ENCODE measurements around the gene PDAP1.
A peak's percentile ranks its signal among the peaks of the same experiment; 100 is the strongest.
"Not testable (repeated sequence)": the region's sequence is repeated elsewhere in the genome, so short reads cannot be mapped to it uniquely, and the experiment has no call there.

Gene PDAP1, protein sequence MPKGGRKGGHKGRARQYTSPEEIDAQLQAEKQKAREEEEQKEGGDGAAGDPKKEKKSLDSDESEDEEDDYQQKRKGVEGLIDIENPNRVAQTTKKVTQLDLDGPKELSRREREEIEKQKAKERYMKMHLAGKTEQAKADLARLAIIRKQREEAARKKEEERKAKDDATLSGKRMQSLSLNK

DNA sequence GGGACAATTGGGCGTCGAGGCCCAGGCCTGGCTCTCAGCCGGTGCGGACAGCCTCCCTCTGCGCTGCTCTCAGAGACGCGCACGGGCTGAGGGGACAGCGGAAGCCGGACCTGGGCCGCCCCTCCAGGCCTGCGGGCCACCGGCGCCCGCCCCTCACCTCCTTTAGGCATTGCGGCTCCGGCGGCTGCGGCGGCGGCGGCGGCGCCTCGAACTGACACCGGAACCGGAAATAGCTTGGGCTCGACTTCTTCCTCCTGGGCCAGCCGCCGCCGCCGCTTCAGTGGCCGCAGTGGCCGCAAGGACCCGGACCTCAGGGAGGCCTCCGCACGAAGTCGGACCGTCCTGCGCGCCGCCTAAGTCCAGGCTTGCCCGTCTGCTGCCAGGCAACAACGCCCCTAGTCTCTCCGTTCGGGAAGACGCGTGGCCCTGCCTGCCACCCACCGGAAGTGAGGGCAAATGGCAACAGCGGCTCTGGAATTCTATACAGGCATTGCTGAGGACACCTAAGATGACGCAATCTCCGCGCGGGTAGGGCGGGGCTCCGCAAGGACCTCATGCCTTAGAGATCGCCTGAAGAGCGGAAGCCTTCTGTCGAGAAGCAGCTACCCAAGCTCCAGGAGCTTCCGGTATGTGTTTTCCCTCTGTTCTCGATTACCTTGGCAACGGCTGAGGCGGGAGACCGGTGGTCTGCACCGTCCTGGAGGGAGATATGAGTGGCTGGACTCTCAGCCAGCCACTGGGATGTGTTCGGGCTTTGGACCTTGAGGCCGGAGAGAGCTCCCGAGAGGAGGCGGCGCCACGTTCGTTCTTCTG lies at the start of gene PDAP1, which contains the start of gene BUD31:
TSS of gene PDAP1 (minus strand) at position 219 of the 813 bp plus-strand sequence. CDS start at position 170, 49 bp downstream.
TSS of gene BUD31 (plus strand) at position 591 of the 813 bp plus-strand sequence. CDS start 2,124 bp downstream, outside the sequence.
- peak; percentile 89 for DNase-seq

DNA sequence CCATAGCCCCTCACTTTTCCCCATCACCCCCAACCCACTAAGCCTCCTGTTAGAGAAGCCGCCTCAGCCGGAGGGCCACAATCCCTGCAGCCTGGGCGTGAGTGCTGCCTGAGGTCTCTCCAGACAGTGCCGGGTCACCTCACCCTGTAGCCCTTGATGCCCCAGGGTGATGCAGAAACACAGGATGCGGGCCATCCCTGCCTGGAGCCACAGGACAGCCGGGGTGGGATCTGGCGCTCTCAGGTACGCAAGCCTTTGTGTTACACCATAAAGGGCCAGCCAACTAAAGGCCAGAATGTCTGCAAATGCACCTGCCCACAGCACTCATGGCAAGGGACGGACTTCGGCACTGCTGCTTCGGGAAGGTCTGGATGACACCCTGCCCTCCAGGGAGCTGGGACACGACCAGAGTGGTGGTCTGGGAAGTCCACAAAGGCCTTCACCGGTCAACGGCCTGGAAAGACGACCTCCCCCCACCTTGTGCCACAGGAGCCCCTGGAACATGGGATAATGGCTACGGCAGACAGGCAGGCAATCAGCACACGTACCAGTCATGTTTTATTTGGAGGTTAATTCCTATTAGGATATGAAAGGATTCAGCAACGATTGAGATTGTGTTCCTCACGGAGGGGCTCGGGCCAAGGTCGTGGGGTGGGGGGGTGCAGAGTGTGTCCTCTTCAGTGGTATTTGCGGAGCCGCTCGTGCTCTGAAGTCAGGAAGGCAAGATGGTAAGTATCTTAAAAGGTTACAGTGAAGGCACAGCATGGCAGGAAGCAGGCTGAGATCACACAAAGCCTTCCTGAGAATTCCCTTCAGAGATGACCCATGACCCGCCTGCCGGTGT lies 49.5 kb upstream of the PDAP1 start:
- DNase-seq = no peak

GRCh38 chr7:99457050-99457649 lies 48.8 kb upstream of the PDAP1 start:
- DNase-seq = no peak

GRCh38 chr7:99456288-99456687 lies 47.9 kb upstream of the PDAP1 start:
- DNase-seq = no peak

GRCh38 chr7:99455874-99456273 lies 47.5 kb upstream of the PDAP1 start:
- DNase-seq = no peak

DNA sequence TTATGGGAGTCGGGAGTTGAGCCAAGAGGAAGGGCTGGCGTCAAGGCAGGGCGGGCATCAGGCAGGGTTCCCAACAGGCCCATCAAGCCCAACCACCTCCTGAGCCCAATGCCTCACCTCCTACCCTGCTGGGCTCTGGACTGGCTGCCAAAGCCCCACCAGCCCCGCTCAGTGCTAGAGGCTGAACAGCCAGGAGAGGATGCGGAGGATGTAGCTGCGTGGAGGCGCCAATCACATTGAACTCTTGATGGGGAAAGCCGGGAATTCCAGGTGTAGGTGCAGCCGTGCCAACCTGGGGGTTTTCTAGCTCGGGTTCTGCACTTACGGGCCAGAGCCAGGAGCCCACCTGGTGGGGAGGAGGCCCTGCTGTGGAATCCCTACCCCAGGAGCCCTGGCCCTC lies 44.7 kb upstream of the PDAP1 start:
- no peak for DNase-seq

GRCh38 chr7:99452541-99452940 lies 44.1 kb upstream of the PDAP1 start:
- no peak for DNase-seq

DNA sequence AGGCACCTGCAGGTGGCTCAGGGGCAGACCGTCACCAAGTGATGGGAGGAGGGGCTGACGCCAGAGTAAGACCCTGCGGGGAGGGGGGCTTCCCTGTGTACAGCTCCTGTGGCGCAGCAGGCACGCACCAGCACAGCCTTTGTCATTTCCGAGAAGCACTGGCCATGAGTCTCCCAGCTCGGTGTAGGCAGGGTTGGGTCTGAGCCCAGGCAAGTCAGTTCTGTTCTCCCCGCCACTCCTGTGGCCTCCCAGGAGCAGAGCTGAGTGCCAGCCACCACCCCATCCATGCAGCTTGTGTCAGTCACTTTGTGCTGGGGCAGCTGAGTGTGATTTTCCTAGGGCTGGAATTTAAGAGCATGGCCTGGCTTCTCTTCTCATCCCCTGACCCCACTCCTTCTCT lies 43.5 kb upstream of the PDAP1 start:
- DNase-seq = no peak

- no peak for DNase-seq
Measured at GRCh38 chr7:99449326-99449725, 40.9 kb upstream of the PDAP1 start.

GRCh38 chr7:99448855-99449254 lies 40.5 kb upstream of the PDAP1 start:
- no peak for DNase-seq

GRCh38 chr7:99447943-99448342 lies 39.5 kb upstream of the PDAP1 start:
- DNase-seq = no peak

DNA sequence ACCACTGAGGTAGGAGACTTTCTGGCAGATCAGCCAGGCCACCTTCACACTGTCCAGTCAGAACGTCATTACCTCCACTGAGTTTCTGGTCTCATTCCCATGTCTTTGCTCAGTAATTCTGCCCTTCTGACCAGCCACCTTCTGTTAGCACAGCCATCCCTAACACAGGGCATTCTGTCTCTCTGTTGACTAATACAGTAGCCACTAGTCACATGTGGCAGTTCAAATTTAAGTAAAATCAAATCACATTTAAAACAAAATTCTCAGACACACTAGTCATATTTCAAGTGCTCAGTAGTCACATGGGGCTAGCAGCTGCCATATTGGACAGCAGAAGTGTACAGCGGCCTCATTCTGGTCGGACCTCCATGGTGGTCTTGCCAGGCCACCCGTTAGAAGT lies 37.7 kb upstream of the PDAP1 start:
- no peak for DNase-seq

GRCh38 chr7:99440195-99440594 lies 31.8 kb upstream of the PDAP1 start:
- DNase-seq = no peak

GRCh38 chr7:99438573-99439480 lies 30.4 kb upstream of the PDAP1 start, which contains the start of the genes CPSF4 and PTCD1:
TSS of gene CPSF4 (plus strand) at chr7:99438943. CDS start at chr7:99439083, 140 bp downstream.
TSS of gene PTCD1 (minus strand) at chr7:99438798. CDS start at chr7:99435242, 3,556 bp downstream.
- peak; percentile 86 for DNase-seq

GRCh38 chr7:99437946-99438572 lies 29.7 kb upstream of the PDAP1 start:
- no peak for DNase-seq

DNA sequence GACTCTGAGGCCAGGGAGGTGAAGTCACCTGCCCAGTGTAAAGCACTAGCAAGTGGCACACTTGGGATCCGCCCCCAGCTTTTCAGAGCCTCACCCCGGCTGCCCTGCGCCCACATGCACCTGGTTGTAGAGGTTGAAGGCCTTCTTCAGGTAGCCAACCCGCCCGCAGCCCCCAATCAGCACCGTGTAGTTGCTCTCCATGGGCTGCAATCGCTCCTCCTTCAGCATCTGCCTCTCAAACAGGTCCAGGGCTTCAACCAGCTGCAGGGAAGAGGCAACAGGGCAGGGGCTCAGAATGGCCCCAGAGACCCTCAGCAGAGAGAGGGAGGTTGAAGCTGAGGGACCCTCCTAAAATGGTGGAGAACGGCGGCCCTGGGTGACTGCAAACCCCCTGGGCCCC lies 24.8 kb upstream of the PDAP1 start:
- no peak for DNase-seq

DNA sequence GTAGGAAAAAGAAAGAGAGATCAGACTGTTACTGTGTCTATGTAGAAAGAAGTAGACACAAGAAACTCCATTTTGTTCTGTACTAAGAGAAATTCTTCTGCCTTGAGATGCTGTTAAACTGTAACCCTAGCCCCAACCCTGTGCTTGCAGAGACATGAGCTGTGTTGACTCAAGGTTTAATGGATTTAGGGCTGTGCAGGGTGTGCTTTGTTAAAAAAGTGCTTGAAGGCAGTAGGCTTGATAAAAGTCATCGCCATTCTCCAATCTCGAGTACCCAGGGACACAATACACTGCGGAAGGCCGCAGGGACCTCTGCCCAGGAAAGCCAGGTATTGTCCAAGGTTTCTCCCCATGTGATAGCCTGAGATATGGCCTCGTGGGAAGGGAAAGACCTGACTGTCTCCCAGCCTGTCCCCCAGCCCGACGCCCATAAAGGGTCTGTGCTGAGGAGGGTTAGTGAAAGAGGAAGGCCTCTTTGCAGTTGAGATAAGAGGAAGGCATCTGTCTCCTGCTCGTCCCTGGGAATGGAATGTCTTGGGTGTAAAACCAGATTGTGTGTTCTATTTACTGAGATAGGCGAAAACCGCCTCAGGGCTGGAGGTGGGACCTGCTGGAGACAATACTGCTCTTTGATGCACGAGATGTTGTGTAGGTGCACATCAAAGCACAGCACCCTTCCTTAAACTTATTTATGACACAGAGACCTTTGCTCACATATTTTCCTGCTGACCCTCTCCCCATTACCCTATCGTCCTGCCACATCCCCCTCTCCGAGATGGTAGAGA lies 23.6 kb upstream of the PDAP1 start:
- not testable (repeated sequence) for DNase-seq

DNA sequence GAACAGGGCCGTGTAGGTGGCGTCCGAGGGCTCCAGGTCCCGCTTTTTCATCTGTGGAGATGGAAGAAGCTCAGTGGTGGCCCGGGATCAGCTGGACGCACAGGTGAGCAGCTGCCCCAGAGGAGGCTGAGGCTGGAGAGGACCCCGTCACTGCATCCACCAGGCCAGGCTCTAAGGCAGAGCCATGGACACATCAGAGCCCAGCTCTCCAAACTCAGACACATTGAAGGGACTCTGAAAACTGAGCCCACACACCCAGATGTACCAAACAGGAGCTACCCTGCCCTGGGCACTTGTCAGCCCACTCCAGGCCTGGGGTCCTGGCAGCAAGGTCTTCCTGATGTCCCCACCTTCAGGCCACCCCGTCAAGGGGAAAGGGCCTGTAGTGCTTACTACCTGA lies 21.4 kb upstream of the PDAP1 start:
- DNase-seq = no peak

GRCh38 chr7:99428972-99429566 lies 20.7 kb upstream of the PDAP1 start:
- no peak for DNase-seq

Data from NCI-H1436 (cell line).